HFFc6 (cell line): ENCODE results near the gene NEGR1. TPM values are rescaled to one million over a fixed set of nuclear protein-coding genes. Genes with fewer than 3 reads are reported as not detected.

Source experiments
- DNase-seq: peaks from one replicate; pipeline ENCODE4 v3.0.0-alpha.2; 2018
- H3K27ac Mint-ChIP-seq: 2 replicates; pipeline ENCODE4 v1.8.0; 2020; ENCODE audit warnings: mild to moderate bottlenecking, mixed read lengths
- H3K27me3 Mint-ChIP-seq: 2 replicates; pipeline ENCODE4 v1.8.0; 2021; ENCODE audit warnings: mild to moderate bottlenecking, moderate library complexity, mixed read lengths; ENCODE audit not compliant: insufficient read depth
- H3K36me3 Mint-ChIP-seq: 2 replicates; pipeline ENCODE4 v1.8.0; 2021; ENCODE audit warnings: low read depth, mixed read lengths
- H3K4me1 Mint-ChIP-seq: 2 replicates; pipeline ENCODE4 v1.8.0; 2020; ENCODE audit warnings: low read depth, mixed read lengths
- H3K4me3 Mint-ChIP-seq: 2 replicates; pipeline ENCODE4 v1.8.0; 2020; ENCODE audit warnings: mild to moderate bottlenecking, moderate library complexity, mixed read lengths
- H3K9me3 Mint-ChIP-seq: 2 replicates; pipeline ENCODE4 v1.8.0; 2020; ENCODE audit warnings: mild to moderate bottlenecking, mixed read lengths
- total RNA-seq, 6 experiments: library from RNA; stranded (reverse); fragmentation: NEBNext Ultra II Directional; extraction: Animal tissue kit (Norgen Biotek cat#: 25700); gene quantifications; 2 replicates in 1 of 6; 3 replicates in 5 of 6; pipeline ENCODE4 v1.2.3, GENCODE V29; 2021
- TF ChIP-seq, protein P1 (sequence below): fragments of 200-600 bp; sonication (generic); IDR thresholded peaks from 2 replicates; pipeline ENCODE4 v1.5.0; 2021; ENCODE audit warnings: antibody characterized with exemption, mild to moderate bottlenecking

Gene NEGR1
- total RNA-seq, 6 experiments from 2014 or later = 52.8 to 67.6 (median 64.6) TPM

DNA sequence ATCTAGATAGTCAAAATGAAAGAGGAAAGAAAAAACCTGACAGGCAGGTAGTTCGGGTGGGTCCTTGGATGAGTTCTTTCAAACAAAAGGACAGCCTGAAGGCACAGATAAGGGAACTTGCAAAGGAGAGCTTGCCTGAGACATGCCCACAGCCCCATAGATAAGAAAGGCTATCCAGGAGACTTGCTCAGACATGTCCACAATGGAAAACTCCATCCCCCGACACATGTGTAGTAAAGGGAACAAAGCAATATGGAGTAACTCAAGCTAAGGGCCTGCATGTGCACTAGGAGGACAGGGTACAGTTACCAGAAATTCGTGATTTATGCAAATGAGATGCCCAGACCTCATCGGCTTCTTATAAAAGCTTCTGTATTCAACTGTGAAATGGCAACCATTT is 281.5 kb downstream of the NEGR1 start:
- H3K4me3 Mint-ChIP-seq = no peak overlapping the region
- peak overlapping the region; percentile 45 for H3K27ac Mint-ChIP-seq
- TF ChIP-seq, protein P1, sequence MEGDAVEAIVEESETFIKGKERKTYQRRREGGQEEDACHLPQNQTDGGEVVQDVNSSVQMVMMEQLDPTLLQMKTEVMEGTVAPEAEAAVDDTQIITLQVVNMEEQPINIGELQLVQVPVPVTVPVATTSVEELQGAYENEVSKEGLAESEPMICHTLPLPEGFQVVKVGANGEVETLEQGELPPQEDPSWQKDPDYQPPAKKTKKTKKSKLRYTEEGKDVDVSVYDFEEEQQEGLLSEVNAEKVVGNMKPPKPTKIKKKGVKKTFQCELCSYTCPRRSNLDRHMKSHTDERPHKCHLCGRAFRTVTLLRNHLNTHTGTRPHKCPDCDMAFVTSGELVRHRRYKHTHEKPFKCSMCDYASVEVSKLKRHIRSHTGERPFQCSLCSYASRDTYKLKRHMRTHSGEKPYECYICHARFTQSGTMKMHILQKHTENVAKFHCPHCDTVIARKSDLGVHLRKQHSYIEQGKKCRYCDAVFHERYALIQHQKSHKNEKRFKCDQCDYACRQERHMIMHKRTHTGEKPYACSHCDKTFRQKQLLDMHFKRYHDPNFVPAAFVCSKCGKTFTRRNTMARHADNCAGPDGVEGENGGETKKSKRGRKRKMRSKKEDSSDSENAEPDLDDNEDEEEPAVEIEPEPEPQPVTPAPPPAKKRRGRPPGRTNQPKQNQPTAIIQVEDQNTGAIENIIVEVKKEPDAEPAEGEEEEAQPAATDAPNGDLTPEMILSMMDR = no peak
- H3K36me3 Mint-ChIP-seq = no peaks in the 10 kb centered on the region
- H3K4me1 Mint-ChIP-seq = peaks cover under 1% of the 10 kb centered on the region
- no peaks in the 10 kb centered on the region for H3K9me3 Mint-ChIP-seq
- no peak for DNase-seq
- no peaks in the 10 kb centered on the region for H3K27me3 Mint-ChIP-seq

DNA sequence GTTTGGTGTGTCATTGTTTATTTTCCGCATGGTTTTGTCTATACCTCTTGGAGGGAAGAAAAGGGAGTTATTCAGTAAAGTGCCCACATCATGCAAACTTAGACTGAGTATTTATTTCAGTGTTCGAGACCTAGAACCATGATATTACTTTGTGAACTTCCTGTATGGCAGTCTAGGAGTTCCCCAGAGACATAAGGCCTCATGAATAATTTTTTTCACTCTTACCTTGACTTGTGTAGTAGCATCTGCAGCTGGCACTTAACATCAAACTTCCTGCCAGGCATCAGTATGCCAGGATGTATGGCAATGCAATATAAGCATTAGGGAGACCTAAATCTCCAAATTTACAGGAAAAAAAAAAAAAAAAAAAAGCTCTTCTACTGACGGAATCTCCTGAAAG is 287.7 kb downstream of the NEGR1 start:
- Mint-ChIP-seq H3K27ac (no peak overlapping the region), H3K9me3 (no peaks in the 10 kb centered on the region), H3K4me1 (no peaks in the 10 kb centered on the region), H3K4me3 (no peak overlapping the region), H3K36me3 (no peaks in the 10 kb centered on the region), H3K27me3 (no peaks in the 10 kb centered on the region)
- TF ChIP-seq, protein P1 = no peak
- DNase-seq = no peak

- TF ChIP-seq, protein P1 = no peak
- Mint-ChIP-seq H3K9me3 (no peaks in the 10 kb centered on the region), H3K4me3 (no peak overlapping the region), H3K27me3 (no peaks in the 10 kb centered on the region), H3K27ac (no peak overlapping the region), H3K4me1 (no peaks in the 10 kb centered on the region), H3K36me3 (no peaks in the 10 kb centered on the region)
- DNase-seq = no peak
Measured at GRCh38 chr1:71987181-71987580, 295.2 kb downstream of the NEGR1 start.

- H3K4me1 Mint-ChIP-seq = no peaks in the 10 kb centered on the region
- H3K36me3 Mint-ChIP-seq = no peaks in the 10 kb centered on the region
- H3K4me3 Mint-ChIP-seq = no peak overlapping the region
- H3K9me3 Mint-ChIP-seq = no peaks in the 10 kb centered on the region
- H3K27ac Mint-ChIP-seq = no peak overlapping the region
- H3K27me3 Mint-ChIP-seq = no peaks in the 10 kb centered on the region
- TF ChIP-seq, protein P1 = no peak
- DNase-seq = no peak
Measured at GRCh38 chr1:71986160-71986559, 296.2 kb downstream of the NEGR1 start.

DNA sequence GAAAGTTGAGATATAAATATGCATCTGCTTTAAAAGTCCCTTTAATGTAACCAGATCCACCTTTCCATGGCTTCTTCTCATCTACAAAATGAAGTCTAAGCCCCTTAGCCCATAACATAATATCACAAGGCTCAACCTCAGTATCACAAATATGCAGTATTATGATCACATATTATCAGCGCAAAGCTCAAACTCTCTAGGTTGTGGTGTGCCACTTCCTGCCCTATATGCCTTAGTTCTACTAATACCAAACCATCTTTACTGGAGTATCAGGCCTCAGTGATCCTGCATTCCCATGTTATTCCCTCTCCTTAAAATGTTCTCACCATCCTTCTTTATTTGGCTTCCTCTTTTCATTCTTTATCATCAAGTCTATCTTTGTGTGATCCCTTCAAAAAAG is 301.8 kb downstream of the NEGR1 start:
- H3K4me3 Mint-ChIP-seq = no peak overlapping the region
- TF ChIP-seq, protein P1 = no peak
- H3K27ac Mint-ChIP-seq = no peak overlapping the region
- no peaks in the 10 kb centered on the region for H3K27me3 Mint-ChIP-seq
- no peaks in the 10 kb centered on the region for H3K9me3 Mint-ChIP-seq
- H3K4me1 Mint-ChIP-seq = no peaks in the 10 kb centered on the region
- no peaks in the 10 kb centered on the region for H3K36me3 Mint-ChIP-seq
- no peak for DNase-seq

DNA sequence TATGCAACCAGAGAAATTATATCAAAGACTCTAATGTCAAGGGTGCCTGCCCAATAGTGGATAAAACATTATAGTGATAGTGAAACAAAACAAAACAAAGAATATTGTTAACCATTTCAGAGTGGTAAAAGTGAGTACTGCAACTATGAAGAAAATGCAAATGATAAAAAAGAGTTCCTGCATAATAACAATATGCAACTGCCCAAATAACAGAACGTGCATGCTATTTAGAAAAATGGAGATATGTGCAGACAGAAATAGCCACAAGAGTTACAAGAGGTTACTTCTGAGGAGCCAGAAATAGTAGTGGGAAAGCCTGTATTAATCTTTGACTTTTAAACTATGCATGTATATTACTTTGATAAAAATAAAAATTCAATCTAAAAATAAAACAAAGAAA is 302.5 kb downstream of the NEGR1 start:
- H3K36me3 Mint-ChIP-seq = no peaks in the 10 kb centered on the region
- TF ChIP-seq, protein P1 = no peak
- H3K4me3 Mint-ChIP-seq = no peak overlapping the region
- no peak overlapping the region for H3K27ac Mint-ChIP-seq
- H3K9me3 Mint-ChIP-seq = no peaks in the 10 kb centered on the region
- no peaks in the 10 kb centered on the region for H3K4me1 Mint-ChIP-seq
- no peaks in the 10 kb centered on the region for H3K27me3 Mint-ChIP-seq
- DNase-seq = no peak
